ENCODE data around the gene P2RY2.

DNA sequence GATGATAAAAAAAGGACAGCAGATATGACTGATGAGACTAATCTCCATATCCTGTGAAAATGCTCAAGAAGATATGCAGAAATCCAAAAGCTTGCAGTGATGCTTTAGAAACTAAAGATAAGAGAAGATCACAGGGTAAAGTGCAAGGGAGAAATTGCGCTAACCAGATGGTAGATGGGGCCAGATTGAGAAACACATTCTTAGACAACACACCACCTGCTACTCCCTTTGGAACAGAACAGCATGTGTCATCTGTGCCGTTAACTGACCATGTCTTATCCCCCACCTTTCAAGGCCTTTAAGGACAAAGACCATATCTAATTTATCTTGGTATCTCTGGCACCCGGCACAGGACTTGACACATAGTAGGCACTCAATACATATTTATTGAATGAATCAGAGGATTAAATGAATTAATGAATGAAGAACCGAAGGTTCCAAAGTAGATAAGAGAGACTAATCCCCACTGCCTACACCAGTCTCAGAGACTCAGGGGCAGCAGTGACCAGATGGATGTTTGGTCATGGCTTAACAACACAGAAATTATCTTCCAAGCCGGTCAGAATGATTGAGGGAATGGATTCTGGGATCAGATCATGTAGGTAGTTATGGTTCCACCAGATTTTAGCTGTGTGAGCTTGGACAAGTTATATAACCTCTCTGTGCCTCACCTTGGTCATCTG is 12.3 kb upstream of the P2RY2 start:
- TF ChIP-seq, protein P1, sequence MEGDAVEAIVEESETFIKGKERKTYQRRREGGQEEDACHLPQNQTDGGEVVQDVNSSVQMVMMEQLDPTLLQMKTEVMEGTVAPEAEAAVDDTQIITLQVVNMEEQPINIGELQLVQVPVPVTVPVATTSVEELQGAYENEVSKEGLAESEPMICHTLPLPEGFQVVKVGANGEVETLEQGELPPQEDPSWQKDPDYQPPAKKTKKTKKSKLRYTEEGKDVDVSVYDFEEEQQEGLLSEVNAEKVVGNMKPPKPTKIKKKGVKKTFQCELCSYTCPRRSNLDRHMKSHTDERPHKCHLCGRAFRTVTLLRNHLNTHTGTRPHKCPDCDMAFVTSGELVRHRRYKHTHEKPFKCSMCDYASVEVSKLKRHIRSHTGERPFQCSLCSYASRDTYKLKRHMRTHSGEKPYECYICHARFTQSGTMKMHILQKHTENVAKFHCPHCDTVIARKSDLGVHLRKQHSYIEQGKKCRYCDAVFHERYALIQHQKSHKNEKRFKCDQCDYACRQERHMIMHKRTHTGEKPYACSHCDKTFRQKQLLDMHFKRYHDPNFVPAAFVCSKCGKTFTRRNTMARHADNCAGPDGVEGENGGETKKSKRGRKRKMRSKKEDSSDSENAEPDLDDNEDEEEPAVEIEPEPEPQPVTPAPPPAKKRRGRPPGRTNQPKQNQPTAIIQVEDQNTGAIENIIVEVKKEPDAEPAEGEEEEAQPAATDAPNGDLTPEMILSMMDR (IDR thresholded peaks at IDR 0.05 in 2 of 3, conservative IDR thresholded peaks at IDR 0.05 in 1 of 3; ENCODE audit: control insufficient read depth in 2 of 3, extremely low read depth in 1 of 3, insufficient read depth in 1 of 3, low read depth in 3 of 3, low read length in 3 of 3): no peak
- TF ChIP-seq SRF (IDR thresholded peaks at IDR 0.05; ENCODE audit: low read depth in 2 of 2, low read length in 2 of 2) (no peak), POLR2A (IDR thresholded peaks at IDR 0.05; ENCODE audit: low read depth, low read length) (no peak), EGR1 (IDR thresholded peaks at IDR 0.05; ENCODE audit: borderline replicate concordance in 1 of 2, low read depth in 2 of 2, low read length in 2 of 2) (no peak), CHD1 (IDR thresholded peaks at IDR 0.05; ENCODE audit: low read depth, low read length) (no peak), KAT2A (conservative IDR thresholded peaks at IDR 0.05; ENCODE audit: control insufficient read depth, low read depth, low read length) (no peak), RFX5 (IDR thresholded peaks at IDR 0.05; ENCODE audit: low read depth, low read length) (no peak), POLR2AphosphoS2 (IDR thresholded peaks at IDR 0.05; ENCODE audit: low read depth, low read length) (no peak)
- TF ChIP-seq, protein P2, sequence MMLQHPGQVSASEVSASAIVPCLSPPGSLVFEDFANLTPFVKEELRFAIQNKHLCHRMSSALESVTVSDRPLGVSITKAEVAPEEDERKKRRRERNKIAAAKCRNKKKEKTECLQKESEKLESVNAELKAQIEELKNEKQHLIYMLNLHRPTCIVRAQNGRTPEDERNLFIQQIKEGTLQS (IDR thresholded peaks at IDR 0.05; ENCODE audit: borderline replicate concordance, extremely low read depth, low read depth, low read length): no peak

Data from GM12878 (cell line).